AG10803 (cell line): ENCODE results near the gene PPA2.

Source experiments
- DNase-seq: peaks from one replicate; pipeline ENCODE4 v3.0.0; 2010; ENCODE audit warnings: low read depth
- H3K4me3 ChIP-seq: 2 replicates; pipeline ENCODE4 v1.5.1; 2011; ENCODE audit warnings: mild to moderate bottlenecking, low read length, control low read depth
- TF ChIP-seq, protein P1 (sequence below): conservative IDR thresholded peaks from 2 replicates; pipeline ENCODE4 v1.5.1; 2011; ENCODE audit warnings: mild to moderate bottlenecking, low read length, control low read depth, inconsistent platforms

The PPA2 gene

GRCh38 chr4:105503484-105503883 lies 29.6 kb upstream of the PPA2 start:
- TF ChIP-seq, protein P1, sequence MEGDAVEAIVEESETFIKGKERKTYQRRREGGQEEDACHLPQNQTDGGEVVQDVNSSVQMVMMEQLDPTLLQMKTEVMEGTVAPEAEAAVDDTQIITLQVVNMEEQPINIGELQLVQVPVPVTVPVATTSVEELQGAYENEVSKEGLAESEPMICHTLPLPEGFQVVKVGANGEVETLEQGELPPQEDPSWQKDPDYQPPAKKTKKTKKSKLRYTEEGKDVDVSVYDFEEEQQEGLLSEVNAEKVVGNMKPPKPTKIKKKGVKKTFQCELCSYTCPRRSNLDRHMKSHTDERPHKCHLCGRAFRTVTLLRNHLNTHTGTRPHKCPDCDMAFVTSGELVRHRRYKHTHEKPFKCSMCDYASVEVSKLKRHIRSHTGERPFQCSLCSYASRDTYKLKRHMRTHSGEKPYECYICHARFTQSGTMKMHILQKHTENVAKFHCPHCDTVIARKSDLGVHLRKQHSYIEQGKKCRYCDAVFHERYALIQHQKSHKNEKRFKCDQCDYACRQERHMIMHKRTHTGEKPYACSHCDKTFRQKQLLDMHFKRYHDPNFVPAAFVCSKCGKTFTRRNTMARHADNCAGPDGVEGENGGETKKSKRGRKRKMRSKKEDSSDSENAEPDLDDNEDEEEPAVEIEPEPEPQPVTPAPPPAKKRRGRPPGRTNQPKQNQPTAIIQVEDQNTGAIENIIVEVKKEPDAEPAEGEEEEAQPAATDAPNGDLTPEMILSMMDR = no peak
- H3K4me3 ChIP-seq = no peak overlapping the region
- DNase-seq = no peak

GRCh38 chr4:105496899-105497298 lies 23.0 kb upstream of the PPA2 start:
- TF ChIP-seq, protein P1 = no peak
- DNase-seq = no peak
- H3K4me3 ChIP-seq = no peak overlapping the region

DNA sequence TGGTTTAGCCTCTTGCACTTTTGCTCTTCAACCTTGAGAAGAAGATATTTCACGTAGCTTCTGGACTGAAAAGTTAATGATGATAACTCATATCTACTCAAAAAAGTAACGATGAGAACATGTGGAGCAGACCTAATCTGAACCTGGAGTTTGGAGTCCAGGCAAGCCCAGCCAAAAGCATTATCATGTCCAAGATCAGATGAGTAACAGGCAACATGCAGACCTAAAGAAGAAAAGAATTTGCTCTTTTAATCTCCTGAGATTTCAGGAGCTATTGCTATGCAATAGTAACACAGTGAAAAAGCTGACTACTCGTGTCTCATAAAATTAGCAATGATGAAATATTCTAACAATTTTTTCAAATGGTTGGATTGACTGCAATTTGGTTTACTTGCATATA lies 21.8 kb upstream of the PPA2 start:
- H3K4me3 ChIP-seq = no peak overlapping the region
- TF ChIP-seq, protein P1 = no peak
- no peak for DNase-seq

DNA sequence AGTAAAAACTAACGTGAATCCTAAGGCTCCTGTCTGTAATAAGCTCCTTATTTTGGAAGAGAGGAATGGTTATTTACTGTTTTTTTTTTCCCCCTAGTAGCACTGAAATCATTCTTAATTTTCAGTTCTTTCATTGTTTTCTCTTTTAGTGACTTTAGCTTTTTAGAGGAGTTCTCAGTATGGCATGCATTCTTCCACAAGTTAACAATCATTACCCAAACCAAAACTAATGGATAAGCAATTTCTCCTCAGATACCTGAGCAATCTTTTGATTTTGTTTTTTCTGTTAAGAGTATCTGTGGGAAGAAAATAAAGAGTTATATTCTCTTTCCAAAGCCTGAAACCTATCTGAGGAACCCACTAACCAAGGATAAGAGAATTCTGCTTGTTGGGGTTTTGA lies 16.7 kb upstream of the PPA2 start:
- TF ChIP-seq, protein P1 = no peak
- no peak overlapping the region for H3K4me3 ChIP-seq
- DNase-seq = no peak

DNA sequence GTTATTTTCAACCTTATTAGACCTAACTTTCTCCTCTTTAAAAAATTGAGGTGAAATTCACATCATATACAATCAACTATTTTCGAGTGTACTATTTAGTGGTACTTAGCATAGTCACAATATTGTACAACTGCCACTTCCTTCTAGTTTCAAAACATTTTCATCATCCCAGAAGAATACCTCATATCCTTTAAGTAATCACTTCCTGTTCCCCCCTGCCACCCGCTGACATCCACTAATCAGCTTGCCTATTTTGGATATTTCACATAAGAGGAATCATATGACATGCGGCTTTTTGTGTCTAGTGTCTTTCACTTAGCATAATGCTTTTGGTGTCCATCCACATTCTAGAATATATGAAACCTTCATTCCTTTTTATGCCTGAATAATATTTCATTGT lies 10.0 kb upstream of the PPA2 start:
- no peak overlapping the region for H3K4me3 ChIP-seq
- DNase-seq = no peak
- TF ChIP-seq, protein P1 = no peak

GRCh38 chr4:105474099-105474518 lies 247 bp upstream of the PPA2 start:
- TF ChIP-seq, protein P1 = peak; percentile 73
- peak overlapping the region; percentile 84 for H3K4me3 ChIP-seq
- DNase-seq = peak; percentile 81

- DNase-seq = peak; percentile 29
- TF ChIP-seq, protein P1 = no peak
- H3K4me3 ChIP-seq = peak overlapping the region; percentile 84
Measured at GRCh38 chr4:105472871-105473323, 965 bp downstream of the PPA2 start.
